ENCODE results near the gene CHCHD4.

GRCh38 chr3:14132689-14133088, 8.0 kb upstream of the CHCHD4 start:
- no peak for TF ChIP-seq CTCF (IDR thresholded peaks at IDR 0.05)
- TF ChIP-seq POLR2A (IDR thresholded peaks at IDR 0.05): no peak

Measured in esophagus squamous epithelium (tissue), 4 donors.